Activated CD4-positive, CD25-positive, alpha-beta regulatory T cell treated with anti-CD3 and anti-CD28 coated beads, Interleukin-2, amount 50 U/mL, for 24 hours (primary cell): ENCODE measurements around the gene ACTR1A.
"Not testable (repeated sequence)": the region's sequence is repeated elsewhere in the genome, so short reads cannot be mapped to it uniquely, and the experiment has no call there.

ENCODE experiments used
- ATAC-seq, 2 donors: fragments of 150-1000 bp; cut with Tn5 transposase; one replicate each; pipeline ENCODE4 v1.10.0; 2021; ENCODE audit warnings: mild to moderate bottlenecking in 1 of 2, moderate library complexity in 1 of 2

ACTR1A gene

GRCh38 chr10:102480396-102480795 is 22.1 kb downstream of the ACTR1A start:
- ATAC-seq = no peak

- ATAC-seq = no peak
Measured at GRCh38 chr10:102479651-102480050, 22.9 kb downstream of the ACTR1A start.

GRCh38 chr10:102476466-102477141 is 25.9 kb downstream of the ACTR1A start:
- ATAC-seq = no peak

DNA sequence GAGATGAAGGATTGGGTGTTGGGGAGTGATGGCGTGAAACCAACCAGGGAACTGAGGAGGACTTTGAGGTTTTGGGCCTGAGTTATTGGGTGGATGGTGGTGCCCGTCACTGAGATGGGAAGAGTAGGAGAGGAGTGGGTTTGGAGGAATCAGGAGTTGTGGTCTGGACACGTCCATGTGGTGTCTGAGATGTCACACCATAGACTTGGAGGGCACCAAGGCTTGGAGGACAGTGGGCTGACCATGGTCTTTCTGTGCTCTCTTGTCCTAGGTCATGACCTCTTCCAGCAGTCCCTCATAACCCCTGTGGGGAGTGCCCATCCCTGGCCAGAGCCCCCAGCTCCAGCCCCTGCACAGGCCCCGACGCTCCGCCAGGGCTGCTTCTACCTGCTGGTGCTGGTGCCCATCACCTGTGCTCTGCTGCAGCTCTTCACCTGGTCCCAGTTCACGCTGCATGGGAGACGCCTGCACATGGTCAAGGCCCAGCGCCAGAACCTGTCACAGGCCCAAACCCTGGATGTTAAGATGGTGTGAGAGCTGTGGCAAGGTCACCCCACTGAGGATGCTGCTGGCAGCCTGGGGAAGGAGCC is 27.0 kb downstream of the ACTR1A start:
- ATAC-seq = no peak

DNA sequence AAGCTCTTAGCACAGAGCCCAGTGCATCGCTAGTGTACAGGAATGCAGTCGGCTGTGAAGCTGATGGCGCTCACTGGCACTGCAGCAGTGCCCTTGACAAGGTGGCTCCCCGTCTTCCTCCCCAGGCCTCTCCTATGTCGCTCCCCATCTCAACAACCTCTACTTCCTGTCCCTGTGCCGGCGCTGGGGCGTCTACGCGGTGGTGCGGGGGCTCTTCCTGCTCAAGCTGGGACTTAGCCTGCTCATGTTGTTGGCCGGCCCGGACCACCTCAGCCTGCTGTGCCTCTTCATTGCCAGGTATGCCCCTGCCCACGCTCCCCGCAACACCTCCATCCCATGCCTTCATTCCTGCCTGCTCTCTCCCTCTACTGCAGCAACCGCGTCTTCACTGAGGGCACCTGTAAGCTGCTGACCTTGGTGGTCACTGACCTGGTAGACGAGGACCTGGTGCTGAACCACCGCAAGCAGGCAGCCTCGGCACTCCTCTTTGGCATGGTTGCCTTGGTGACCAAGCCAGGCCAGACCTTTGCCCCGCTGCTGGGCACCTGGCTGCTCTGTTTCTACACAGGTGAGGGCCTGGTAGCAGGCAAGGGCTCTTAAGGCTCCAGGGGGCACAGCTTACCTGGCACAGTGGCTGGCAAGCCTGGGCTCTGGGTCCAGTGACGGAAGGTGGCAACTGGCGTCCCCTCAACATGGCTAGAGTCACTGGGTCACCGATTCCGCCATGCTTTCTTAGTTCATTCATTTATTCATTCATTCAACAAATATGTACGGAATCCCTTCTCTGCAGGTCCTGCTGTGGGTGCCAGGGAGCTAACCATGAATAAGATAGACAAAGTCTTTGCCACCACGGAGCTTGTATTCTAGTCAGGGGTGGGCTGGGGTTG is 28.8 kb downstream of the ACTR1A start:
- ATAC-seq = peak; percentile 56 to 63

GRCh38 chr10:102470579-102471546 is 31.6 kb downstream of the ACTR1A start:
- no peak for ATAC-seq

- ATAC-seq = no peak
Measured at GRCh38 chr10:102468683-102469082, 33.8 kb downstream of the ACTR1A start.

GRCh38 chr10:102467971-102468438 is 34.5 kb downstream of the ACTR1A start:
- ATAC-seq = no peak

- ATAC-seq = no peak
Measured at GRCh38 chr10:102467318-102467717, 35.2 kb downstream of the ACTR1A start.

- ATAC-seq = no peak
Measured at GRCh38 chr10:102465466-102465865, 37.0 kb downstream of the ACTR1A start.

DNA sequence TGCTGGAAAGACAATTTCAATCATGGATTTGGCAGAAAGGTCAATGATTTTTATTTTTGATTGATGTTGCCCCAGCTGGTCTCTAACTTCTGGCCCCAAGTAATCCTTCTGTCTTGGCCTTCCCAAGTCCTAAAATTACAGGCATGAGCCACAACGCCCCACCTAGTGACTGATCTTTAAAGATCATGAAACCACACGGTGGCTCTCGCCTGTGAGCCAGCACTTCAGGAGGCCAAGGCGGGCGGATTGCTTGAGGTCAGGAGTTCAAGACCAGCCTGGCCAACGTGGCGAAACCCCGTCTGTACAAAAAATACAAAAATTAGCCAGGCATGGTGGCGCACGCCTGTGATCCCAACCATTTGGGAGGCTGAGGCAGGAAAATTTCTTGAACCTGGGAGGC is 38.5 kb downstream of the ACTR1A start:
- ATAC-seq = no peak

DNA sequence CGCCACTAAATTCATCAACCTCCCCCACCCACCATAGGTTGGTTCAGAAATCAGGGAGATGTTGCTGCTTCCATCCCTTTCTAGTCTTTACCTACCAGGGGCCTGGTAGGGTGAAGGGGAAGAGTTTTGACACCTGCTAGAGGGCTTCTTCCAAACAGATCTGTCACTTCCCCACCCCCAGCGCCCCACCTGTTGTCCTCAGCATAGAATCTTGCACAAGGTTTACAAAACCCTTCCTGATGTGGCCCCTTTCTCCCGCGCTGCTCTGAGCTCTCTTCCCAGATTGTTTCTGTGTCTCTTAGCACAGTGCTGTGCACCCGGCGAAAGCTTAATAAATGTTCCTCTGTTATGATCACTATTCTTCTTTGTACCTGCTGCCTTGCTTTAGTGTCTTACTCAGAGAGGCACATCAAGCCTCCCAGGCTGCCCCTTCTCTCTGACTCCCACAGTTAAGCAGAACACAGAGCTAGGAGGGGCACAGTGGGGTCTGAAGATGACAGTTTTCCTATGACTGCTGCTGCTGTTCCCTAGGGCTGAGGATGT is 39.9 kb downstream of the ACTR1A start:
- no peak for ATAC-seq

DNA sequence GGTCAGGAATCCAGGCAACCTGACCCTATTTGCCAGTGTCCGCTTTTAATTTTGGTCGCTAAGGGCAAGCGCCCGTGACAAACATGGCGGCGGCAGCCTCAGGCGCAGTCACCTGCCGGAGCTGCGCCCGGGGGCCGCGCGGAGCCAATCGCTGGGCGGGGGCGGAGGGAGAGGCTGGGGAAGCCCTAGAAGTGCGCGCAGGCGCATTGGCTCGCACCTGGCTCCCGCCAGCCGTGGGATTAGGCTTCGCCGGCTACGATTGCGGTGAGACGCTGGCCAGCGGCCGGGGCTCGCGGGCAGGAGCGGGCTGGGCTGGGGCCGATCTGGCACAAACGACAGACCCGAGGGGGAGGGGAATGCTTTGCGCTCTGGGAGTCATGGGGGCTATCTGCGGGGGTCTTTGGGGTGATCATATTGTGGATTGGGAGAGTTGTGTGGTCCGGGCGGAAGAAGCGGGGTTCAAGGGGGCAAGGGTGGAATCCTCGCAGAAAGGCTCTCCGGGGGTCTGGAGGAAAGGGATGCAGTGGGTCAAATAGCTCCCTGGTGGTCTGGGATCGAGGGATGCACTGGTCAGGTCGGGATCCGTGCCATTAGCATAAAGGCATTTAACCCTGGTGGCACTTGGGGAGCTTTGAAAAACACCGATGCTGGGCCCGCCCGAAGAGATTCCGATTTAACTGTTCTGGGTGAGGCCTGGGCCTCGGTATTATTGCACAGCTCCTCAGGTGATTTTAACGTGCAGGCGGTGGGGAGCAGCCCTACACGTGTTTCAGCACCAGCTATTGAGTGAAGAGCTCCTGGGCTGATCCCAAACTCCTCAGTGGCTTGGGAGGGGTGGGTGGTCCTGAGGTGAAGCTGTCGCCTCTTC is 41.1 kb downstream of the ACTR1A start:
- peak; percentile 97 to 98 for ATAC-seq

GRCh38 chr10:102460836-102461186 is 41.7 kb downstream of the ACTR1A start:
- ATAC-seq = peak; percentile 8 to 11

GRCh38 chr10:102458656-102459055 is 43.9 kb downstream of the ACTR1A start:
- ATAC-seq = no peak

GRCh38 chr10:102457591-102458150 is 44.8 kb downstream of the ACTR1A start:
- no peak for ATAC-seq

- ATAC-seq = no peak
Measured at GRCh38 chr10:102455893-102456471, 46.5 kb downstream of the ACTR1A start.

- not testable (repeated sequence) for ATAC-seq
Measured at GRCh38 chr10:102454662-102455487, 47.6 kb downstream of the ACTR1A start.

DNA sequence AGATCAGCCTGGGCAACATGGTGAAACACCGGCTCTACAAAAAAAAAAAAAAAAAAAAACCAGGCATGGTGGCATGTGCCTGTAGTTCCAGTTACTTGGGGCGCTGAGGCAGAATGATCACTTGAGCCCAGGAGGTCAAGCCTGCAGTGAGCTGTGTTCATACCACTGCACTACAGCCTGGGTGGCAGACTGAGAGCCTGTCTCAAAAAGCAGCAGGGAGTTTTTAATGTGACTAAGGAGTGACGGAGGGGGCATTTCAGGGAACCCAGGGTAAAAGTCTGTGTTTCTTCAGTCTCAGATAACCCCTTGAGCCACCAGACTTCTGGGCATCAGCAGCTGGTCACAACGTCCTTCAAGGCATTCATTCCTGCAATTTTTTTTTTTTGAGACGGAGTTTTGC is 49.0 kb downstream of the ACTR1A start:
- no peak for ATAC-seq
